HUDEP-2 (cell line): ENCODE results near the gene TNFSF8.

Experiments
- DNase-seq, 76 experiments: peaks; one replicate each; lab custom pipeline; 2025; ENCODE audit not compliant: unreplicated experiment in 76 of 76; lab: John Stamatoyannopoulos, UW

The TNFSF8 gene

GRCh38 chr9:114883709-114884108 is 46.7 kb downstream of the TNFSF8 start:
- DNase-seq, result no peak

GRCh38 chr9:114880291-114880745 is 50.1 kb downstream of the TNFSF8 start:
- DNase-seq, result no peak

- DNase-seq, result no peak
These were observed 51.4 kb downstream of the TNFSF8 start for GRCh38 chr9:114878879-114879564.

GRCh38 chr9:114869845-114870244 is 60.5 kb downstream of the TNFSF8 start:
- no peak for DNase-seq

- no peak for DNase-seq
These were observed 61.0 kb downstream of the TNFSF8 start for GRCh38 chr9:114869378-114869777.

- no peak for DNase-seq
These were observed 63.1 kb downstream of the TNFSF8 start for GRCh38 chr9:114867327-114867726.

GRCh38 chr9:114864471-114864870 is 65.9 kb downstream of the TNFSF8 start:
- no peak for DNase-seq

GRCh38 chr9:114861922-114862605 is 68.3 kb downstream of the TNFSF8 start:
- DNase-seq, result no peak

GRCh38 chr9:114861273-114861672 is 69.1 kb downstream of the TNFSF8 start:
- DNase-seq, result no peak

GRCh38 chr9:114860187-114860586 is 70.2 kb downstream of the TNFSF8 start:
- no peak for DNase-seq

- DNase-seq, result no peak
These were observed 73.5 kb downstream of the TNFSF8 start for GRCh38 chr9:114856942-114857315.

GRCh38 chr9:114856215-114856941 is 74.0 kb downstream of the TNFSF8 start:
- no peak for DNase-seq

GRCh38 chr9:114855488-114855887 is 74.9 kb downstream of the TNFSF8 start:
- no peak for DNase-seq

- no peak for DNase-seq
These were observed 75.5 kb downstream of the TNFSF8 start for GRCh38 chr9:114854736-114855355.

GRCh38 chr9:114853071-114853855 is 77.1 kb downstream of the TNFSF8 start:
- no peak for DNase-seq

GRCh38 chr9:114852050-114852594 is 78.3 kb downstream of the TNFSF8 start:
- DNase-seq, result no peak

GRCh38 chr9:114851306-114851705 is 79.1 kb downstream of the TNFSF8 start:
- no peak for DNase-seq
